Activated CD4-positive, alpha-beta memory T cell treated with anti-CD3 and anti-CD28 coated beads, Interleukin-2, amount 10 ng/mL, durations not matched to agents 7 days and 5 days (primary cell): ENCODE data around the gene OTUD5. TPM values are rescaled to one million over a fixed set of nuclear protein-coding genes. Genes with fewer than 3 reads are reported as not detected.

ENCODE experiments used
- CTCF ChIA-PET: fragments of 350-600 bp; sonication (Branson Sonifier 250); formaldehyde crosslinking; loops from one replicate; lab custom pipeline; 2021; ENCODE audit warnings: antibody characterized with exemption, inconsistent platforms; lab: Charles Lee
- POLR2A ChIA-PET: fragments of 350-600 bp; sonication (Branson Sonifier 250); formaldehyde crosslinking; loops from one replicate; lab custom pipeline; 2021; ENCODE audit warnings: antibody characterized with exemption; lab: Charles Lee
- DNase-seq: peaks from one replicate; pipeline ENCODE4 v3.0.0-alpha.2; 2020
- H3K27ac Mint-ChIP-seq: one replicate; pipeline ENCODE4 v1.8.0; 2021; ENCODE audit warnings: mild to moderate bottlenecking, mixed read lengths
- H3K27me3 Mint-ChIP-seq: one replicate; pipeline ENCODE4 v1.8.0; 2021; ENCODE audit warnings: mixed read lengths
- H3K36me3 Mint-ChIP-seq: one replicate; pipeline ENCODE4 v1.8.0; 2021; ENCODE audit warnings: low read depth, mixed read lengths
- H3K4me1 Mint-ChIP-seq: one replicate; pipeline ENCODE4 v1.8.0; 2021; ENCODE audit warnings: mixed read lengths
- H3K4me3 Mint-ChIP-seq: one replicate; pipeline ENCODE4 v1.8.0; 2021; ENCODE audit warnings: mild to moderate bottlenecking, mixed read lengths
- H3K9me3 Mint-ChIP-seq: one replicate; pipeline ENCODE4 v1.8.0; 2021; ENCODE audit warnings: mixed read lengths
- total RNA-seq, 2 experiments: library from RNA; stranded (reverse); gene quantifications; one replicate each; pipeline ENCODE4 v1.2.3, GENCODE V29; 2021

OTUD5 gene
- total RNA-seq, 2 experiments from 2014 or later = 63.2 to 63.7 TPM

DNA sequence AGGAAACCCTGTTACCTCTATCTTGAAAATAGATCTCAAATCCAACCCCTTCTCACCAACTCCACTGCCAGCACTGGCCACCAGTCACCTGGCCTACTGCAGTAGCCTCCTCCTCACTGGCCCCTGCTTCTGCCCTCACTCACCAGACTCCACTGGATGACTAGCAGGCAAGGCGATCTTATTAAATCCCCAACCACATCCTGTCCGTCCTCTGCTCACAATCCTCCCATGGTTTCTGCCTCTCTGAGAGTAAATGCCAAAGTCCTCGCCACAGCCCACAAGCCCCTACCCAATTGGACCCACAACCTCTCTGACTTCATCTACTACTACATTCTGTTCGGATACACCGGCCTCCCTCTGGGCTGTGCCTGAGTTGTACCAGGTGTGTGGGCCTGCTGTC is 33.1 kb downstream of the OTUD5 start:
- DNase-seq = no peak
- Mint-ChIP-seq H3K9me3 (no peaks in the 10 kb centered on the region), H3K4me3 (no peak overlapping the region), H3K27ac (peak overlapping the region; percentile 77), H3K36me3 (peaks cover 52% of the 10 kb centered on the region), H3K4me1 (peaks cover 55% of the 10 kb centered on the region), H3K27me3 (no peaks in the 10 kb centered on the region)
- CTCF ChIA-PET = no interaction called here
- POLR2A ChIA-PET = interaction anchor here (0.9 to 1.7 kb wide), 4 partner anchors 8 to 16 kb away, joined by 3 to 7 read pairs (median 4); no protein-coding TSS in a partner anchor

GRCh38 chrX:48923771-48924170 is 33.6 kb downstream of the OTUD5 start:
- peaks cover 54% of the 10 kb centered on the region for H3K36me3 Mint-ChIP-seq
- CTCF ChIA-PET = no interaction called here
- no peaks in the 10 kb centered on the region for H3K27me3 Mint-ChIP-seq
- POLR2A ChIA-PET = interaction anchor here (0.9 to 1.7 kb wide), 3 partner anchors 7 to 16 kb away, joined by 3 to 5 read pairs (median 4); no protein-coding TSS in a partner anchor
- H3K4me3 Mint-ChIP-seq = no peak overlapping the region
- no peak for DNase-seq
- peaks cover 55% of the 10 kb centered on the region for H3K4me1 Mint-ChIP-seq
- no peaks in the 10 kb centered on the region for H3K9me3 Mint-ChIP-seq
- peak overlapping the region; percentile 77 for H3K27ac Mint-ChIP-seq

DNA sequence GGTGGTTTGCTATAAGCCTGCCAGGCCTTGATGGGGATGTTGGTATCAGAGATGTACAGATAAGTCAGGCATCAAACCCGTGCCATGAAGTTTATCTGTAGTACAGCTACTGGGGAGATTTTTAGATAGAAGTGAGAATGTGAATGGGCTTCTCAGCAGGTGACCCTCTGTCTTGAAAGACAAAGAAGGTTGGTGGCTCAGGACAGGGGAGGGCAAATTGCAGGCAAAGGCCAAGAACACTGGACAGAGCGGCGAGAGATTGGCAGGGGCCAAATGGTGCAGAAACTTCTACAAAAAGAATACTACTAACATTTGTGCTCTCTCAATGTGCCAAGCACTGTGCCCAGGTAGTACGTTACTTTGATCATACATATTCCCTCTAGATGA is 36.7 kb downstream of the OTUD5 start:
- no peaks in the 10 kb centered on the region for H3K9me3 Mint-ChIP-seq
- no peak for DNase-seq
- peak overlapping the region; percentile 95 for H3K4me3 Mint-ChIP-seq
- H3K27me3 Mint-ChIP-seq = no peaks in the 10 kb centered on the region
- POLR2A ChIA-PET = interaction anchor here (1.0 to 13.8 kb wide), 6 partner anchors 9 to 159 kb away, joined by 4 to 415 read pairs (median 7); partner anchors contain the start of genes OTUD5, PQBP1, SLC35A2 and TIMM17B
- CTCF ChIA-PET = interaction anchor here (2.2 kb wide), 1 partner anchor 16 kb away, joined by 14 read pairs; no protein-coding TSS in a partner anchor
- peaks cover 52% of the 10 kb centered on the region for H3K4me1 Mint-ChIP-seq
- peaks cover 74% of the 10 kb centered on the region for H3K36me3 Mint-ChIP-seq
- H3K27ac Mint-ChIP-seq = peak overlapping the region; percentile 98

GRCh38 chrX:48919947-48920717 is 37.3 kb downstream of the OTUD5 start:
- POLR2A ChIA-PET = interaction anchor here (0.5 to 13.8 kb wide), 12 partner anchors 7 to 350 kb away, joined by 3 to 415 read pairs (median 4); partner anchors contain the start of genes OTUD5, PQBP1, SLC35A2 and TIMM17B
- DNase-seq = peak; percentile 51
- Mint-ChIP-seq H3K4me1 (peaks cover 50% of the 10 kb centered on the region), H3K36me3 (peaks cover 74% of the 10 kb centered on the region), H3K27ac (peak overlapping the region; percentile 98), H3K4me3 (peak overlapping the region; percentile 95), H3K9me3 (no peaks in the 10 kb centered on the region), H3K27me3 (no peaks in the 10 kb centered on the region)
- CTCF ChIA-PET = interaction anchor here (1.0 to 2.2 kb wide), 2 partner anchors 17 to 20 kb away, joined by 5 to 14 read pairs; no protein-coding TSS in a partner anchor

DNA sequence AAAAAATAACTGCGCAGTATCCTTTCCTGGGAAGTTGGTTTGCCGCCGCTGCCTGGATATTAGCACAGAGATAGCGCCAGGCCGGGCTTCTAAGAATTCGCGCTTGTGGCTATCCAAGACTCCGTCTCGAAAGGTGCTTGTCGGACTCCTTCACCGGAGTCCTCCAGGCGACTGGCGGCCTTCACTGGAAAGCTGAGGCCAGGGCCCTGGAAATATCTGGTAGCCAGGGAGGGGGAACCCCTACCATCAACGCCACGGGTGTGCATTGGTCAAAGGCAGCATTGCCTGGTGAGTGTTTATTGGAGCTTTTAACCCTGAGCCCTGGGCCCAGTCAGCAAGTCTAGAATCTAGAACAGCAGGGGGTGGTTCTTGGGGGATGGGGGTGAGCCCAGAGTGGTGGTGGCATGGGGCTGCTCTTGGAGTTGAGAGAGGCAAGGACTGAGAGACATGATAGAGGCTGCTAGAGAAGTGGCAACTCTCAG is 38.0 kb downstream of the OTUD5 start:
- Mint-ChIP-seq H3K4me1 (peaks cover 54% of the 10 kb centered on the region), H3K27ac (peak overlapping the region; percentile 98), H3K4me3 (peak overlapping the region; percentile 95), H3K27me3 (no peaks in the 10 kb centered on the region), H3K36me3 (peaks cover 80% of the 10 kb centered on the region), H3K9me3 (no peaks in the 10 kb centered on the region)
- POLR2A ChIA-PET = interaction anchor here (0.5 to 13.8 kb wide), 9 partner anchors 8 to 349 kb away, joined by 3 to 415 read pairs (median 4); partner anchors contain the start of genes OTUD5, PQBP1 and TIMM17B
- peak; percentile 56 for DNase-seq
- CTCF ChIA-PET = interaction anchor here (0.6 to 2.2 kb wide), 4 partner anchors 17 to 206 kb away, joined by 4 to 14 read pairs (median 4); no protein-coding TSS in a partner anchor

DNA sequence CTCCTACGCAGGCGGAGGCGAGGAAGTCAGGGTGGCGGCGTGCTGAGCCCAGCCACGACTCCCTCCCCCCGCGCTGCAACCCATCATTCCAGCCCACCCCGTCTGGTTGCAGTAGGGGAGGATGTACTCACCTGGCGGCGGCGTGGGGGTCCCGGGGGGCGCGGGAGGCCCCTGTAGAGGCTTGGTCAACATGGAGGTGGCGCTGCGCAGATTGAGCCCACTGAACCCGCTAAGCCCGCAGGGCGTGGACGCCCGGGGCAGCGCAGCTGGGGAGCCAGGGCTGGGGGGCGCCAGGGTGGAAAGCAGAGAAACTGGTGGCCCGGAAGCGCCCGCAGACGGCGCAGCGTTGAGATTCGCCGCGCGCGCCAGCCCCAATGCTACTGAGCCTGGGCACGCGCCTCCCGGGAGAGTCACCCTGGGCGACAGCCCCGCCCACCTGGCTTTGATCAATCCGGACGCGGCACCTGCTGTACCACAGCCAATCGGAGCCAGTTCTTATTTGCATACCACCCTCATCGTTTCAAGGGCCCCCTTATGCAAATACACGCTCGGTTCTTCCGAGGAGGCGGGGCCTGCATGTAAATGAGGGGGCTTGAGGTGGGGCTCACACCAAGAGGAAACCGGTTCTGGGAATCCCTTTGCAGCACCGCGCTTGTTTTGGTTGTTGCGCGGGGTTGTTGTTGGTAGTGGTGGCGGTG is 38.6 kb downstream of the OTUD5 start, which contains the start of gene PIM2:
Gene PIM2, minus strand, starts transcription at position 382 of the 698 bp plus-strand sequence. Its CDS starts 190 bp downstream, at position 192.
- ChIA-PET POLR2A (interaction anchor here (0.6 to 13.8 kb wide), 8 partner anchors 14 to 205 kb away, joined by 3 to 415 read pairs (median 4); partner anchors contain the start of genes OTUD5, PQBP1 and TIMM17B), CTCF (interaction anchor here (0.6 to 2.2 kb wide), 4 partner anchors 18 to 205 kb away, joined by 4 to 14 read pairs (median 4); no protein-coding TSS in a partner anchor)
- Mint-ChIP-seq H3K27me3 (no peaks in the 10 kb centered on the region), H3K27ac (peak within 1 kb of the TSS; percentile 98), H3K36me3 (peaks cover 80% of the 10 kb centered on the region), H3K4me1 (peaks cover 54% of the 10 kb centered on the region), H3K4me3 (peak within 1 kb of the TSS; percentile 95), H3K9me3 (no peaks in the 10 kb centered on the region)
- peak; percentile 93 for DNase-seq

GRCh38 chrX:48918301-48918642 is 39.1 kb downstream of the OTUD5 start:
- H3K9me3 Mint-ChIP-seq = no peaks in the 10 kb centered on the region
- no peak for DNase-seq
- no peaks in the 10 kb centered on the region for H3K27me3 Mint-ChIP-seq
- H3K36me3 Mint-ChIP-seq = peaks cover 82% of the 10 kb centered on the region
- ChIA-PET CTCF (interaction anchor here (2.1 kb wide), 1 partner anchor 28 kb away, joined by 4 read pairs; no protein-coding TSS in a partner anchor), POLR2A (interaction anchor here (1.0 to 13.8 kb wide), 2 partner anchors 23 to 40 kb away, joined by 3 to 415 read pairs; no protein-coding TSS in a partner anchor)
- peak overlapping the region; percentile 98 for H3K27ac Mint-ChIP-seq
- H3K4me3 Mint-ChIP-seq = peak overlapping the region; percentile 95
- peaks cover 52% of the 10 kb centered on the region for H3K4me1 Mint-ChIP-seq

DNA sequence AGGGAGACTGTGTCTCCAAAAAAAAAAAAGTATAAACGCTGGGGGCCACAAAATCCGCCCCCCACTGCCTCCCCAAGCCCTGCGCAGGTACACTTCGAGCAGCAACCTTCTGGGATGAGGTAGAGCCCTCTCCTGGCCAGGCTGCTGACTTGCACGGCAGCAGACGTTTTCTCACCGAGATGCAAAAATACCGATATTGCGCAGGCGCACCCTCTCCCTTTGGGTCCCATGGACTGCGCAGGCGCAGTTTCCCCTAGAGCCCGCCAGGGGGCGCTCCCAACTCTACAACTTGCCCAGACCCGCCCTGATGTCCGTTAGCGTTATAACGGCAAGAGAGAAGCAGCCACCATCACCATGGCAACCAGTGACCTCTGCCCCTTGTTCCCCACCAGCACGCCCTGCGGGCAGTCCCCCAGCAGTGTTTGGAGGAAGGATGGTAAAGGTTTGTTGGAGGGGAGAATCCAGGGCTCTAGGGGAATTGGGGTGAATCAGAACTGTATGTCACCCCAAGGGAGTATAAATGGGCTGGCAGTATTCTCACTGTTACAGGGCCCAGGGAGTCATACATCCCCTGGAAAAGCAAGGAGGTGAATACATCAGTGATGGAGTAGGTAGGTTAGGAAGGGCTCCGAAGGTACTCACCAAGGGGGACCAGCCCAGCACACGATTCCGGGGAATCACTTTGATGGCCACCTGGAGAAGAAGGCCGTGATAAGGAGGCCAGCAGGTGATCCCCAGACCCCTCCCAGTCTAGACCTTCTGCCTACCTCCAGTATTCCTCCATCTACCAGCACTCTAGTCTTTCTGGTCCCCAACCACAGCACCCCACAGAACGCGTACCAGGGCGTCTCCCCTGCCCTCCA is 40.0 kb downstream of the OTUD5 start:
- POLR2A ChIA-PET = interaction anchor here (1.4 to 13.8 kb wide), 3 partner anchors 15 to 40 kb away, joined by 3 to 415 read pairs (median 8); partner anchors contain the start of gene OTUD5
- peaks cover 55% of the 10 kb centered on the region for H3K4me1 Mint-ChIP-seq
- no peaks in the 10 kb centered on the region for H3K27me3 Mint-ChIP-seq
- peaks cover 83% of the 10 kb centered on the region for H3K36me3 Mint-ChIP-seq
- DNase-seq = peak; percentile 92
- CTCF ChIA-PET = interaction anchor here (0.7 to 2.1 kb wide), 4 partner anchors 22 to 144 kb away, joined by 3 to 10 read pairs (median 4); no protein-coding TSS in a partner anchor
- H3K9me3 Mint-ChIP-seq = no peaks in the 10 kb centered on the region
- peak overlapping the region; percentile 95 for H3K4me3 Mint-ChIP-seq
- peak overlapping the region; percentile 98 for H3K27ac Mint-ChIP-seq

DNA sequence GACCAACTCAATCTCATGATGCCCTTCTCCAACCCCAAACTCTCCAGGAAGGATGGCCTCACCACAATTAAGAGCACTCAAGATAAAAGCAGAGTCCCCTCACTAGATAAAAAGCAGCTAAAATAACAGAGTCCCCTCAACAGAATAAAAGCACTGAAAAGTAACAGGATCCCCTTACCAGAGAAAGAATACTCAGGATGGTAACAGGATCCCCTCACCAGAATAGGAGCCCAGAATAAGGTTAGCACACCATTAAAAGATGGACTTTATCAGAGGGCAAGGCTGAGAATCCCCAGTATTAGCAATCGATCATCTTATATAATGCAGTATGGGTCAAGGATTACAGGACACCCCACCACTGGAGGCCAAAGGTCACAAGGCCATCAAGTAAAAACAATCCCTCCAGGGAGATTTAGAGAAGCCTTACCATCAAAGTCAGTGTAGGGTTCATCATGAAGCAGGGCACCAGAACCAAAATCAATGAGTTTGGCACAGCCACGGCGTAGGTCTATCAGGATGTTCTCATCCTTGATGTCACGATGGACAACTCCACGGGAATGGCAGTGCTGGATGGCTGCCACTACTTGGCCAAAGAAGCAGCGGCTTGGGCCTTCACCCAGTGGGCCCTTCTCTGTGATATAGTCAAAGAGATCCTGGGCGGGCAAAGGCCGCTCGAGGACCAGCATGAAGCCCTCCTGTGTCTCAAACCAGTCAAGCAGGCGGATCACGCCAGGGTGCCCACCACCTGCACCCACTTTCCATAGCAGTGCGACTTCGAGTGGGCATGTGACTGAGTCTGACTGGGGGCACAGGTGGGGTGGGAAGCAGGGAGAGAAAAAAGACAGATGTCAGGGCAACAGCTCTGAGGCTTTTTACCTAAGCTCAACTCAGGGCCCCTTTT is 42.6 kb downstream of the OTUD5 start:
- Mint-ChIP-seq H3K9me3 (no peaks in the 10 kb centered on the region), H3K4me3 (peak overlapping the region; percentile 95), H3K36me3 (peaks cover 86% of the 10 kb centered on the region), H3K4me1 (peaks cover 49% of the 10 kb centered on the region), H3K27me3 (no peaks in the 10 kb centered on the region), H3K27ac (peak overlapping the region; percentile 74)
- ChIA-PET CTCF (interaction anchor here (1.0 to 1.6 kb wide), 2 partner anchors 26 to 31 kb away, joined by 3 to 4 read pairs; no protein-coding TSS in a partner anchor), POLR2A (interaction anchor here (1.9 to 13.8 kb wide), 3 partner anchors 17 to 43 kb away, joined by 7 to 415 read pairs (median 8); partner anchors contain the start of genes OTUD5, PQBP1 and TIMM17B)
- no peak for DNase-seq

DNA sequence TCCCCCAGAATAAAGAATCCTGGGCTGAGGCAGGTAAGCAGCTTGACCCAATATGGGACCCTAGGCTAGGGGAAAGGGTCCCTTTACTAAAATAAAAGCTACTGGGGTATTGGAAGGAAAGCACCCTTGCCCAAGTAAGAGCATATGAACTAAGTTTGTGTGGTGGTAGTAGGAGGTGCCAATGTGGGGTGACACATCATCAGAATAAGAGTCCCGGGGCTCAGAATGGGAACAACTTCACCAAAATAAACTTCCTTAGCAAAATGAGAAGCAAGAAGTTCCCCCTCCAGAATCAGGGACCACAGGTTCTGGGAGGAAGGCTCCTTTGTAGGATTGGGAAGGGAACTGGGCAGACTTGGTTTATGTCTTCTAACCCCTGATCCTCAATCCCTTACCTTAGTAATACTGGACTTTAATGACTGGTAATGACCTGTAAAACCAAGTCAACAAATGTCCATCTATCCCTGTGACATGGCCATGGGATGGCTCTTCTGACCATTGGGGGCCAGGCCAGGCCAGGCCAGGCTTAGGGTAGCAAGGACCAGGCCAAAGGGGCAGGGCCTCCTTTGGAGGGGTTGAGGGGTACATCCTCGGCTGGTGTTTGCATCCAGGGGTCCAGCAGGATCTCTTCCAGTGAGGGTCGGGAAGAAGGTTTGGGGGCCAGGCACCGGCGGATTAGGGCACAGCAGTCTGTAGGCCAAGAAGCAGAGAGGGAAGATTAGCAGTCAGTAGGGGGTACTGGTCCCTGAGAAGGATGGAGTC is 43.6 kb downstream of the OTUD5 start:
- Mint-ChIP-seq H3K27ac (peak overlapping the region; percentile 74), H3K27me3 (no peaks in the 10 kb centered on the region), H3K36me3 (peaks cover 78% of the 10 kb centered on the region), H3K4me1 (peaks cover 46% of the 10 kb centered on the region), H3K4me3 (peak overlapping the region; percentile 95), H3K9me3 (no peaks in the 10 kb centered on the region)
- ChIA-PET CTCF (interaction anchor here (0.7 kb wide), 1 partner anchor 26 kb away, joined by 3 read pairs; no protein-coding TSS in a partner anchor), POLR2A (interaction anchor here (13.8 kb wide), 1 partner anchor 28 kb away, joined by 415 read pairs; no protein-coding TSS in a partner anchor)
- DNase-seq = no peak
